ENCODE data around the gene MYO1D. TPM values are rescaled to one million over a fixed set of nuclear protein-coding genes. Genes with fewer than 3 reads are reported as not detected.

Gene MYO1D
- total RNA-seq, 1 experiment from 2014 or later = 29.9 TPM

GRCh38 chr17:32508926-32509325 lies 368.0 kb downstream of the MYO1D start:
- H3K27me3 Mint-ChIP-seq (ENCODE audit: low read depth) = no peaks in the 10 kb centered on the region
- DNase-seq (ENCODE audit: low spot score) (no peak), ATAC-seq (no peak)
- no peak for TF ChIP-seq ZNF263 (CRISPR knock-in tag; IDR thresholded peaks at IDR 0.05; ENCODE audit: low read depth)
- TF ChIP-seq ETV6 (CRISPR knock-in tag; IDR thresholded peaks at IDR 0.05) = no peak
- no peak for TF ChIP-seq NR2C2 (CRISPR knock-in tag; IDR thresholded peaks at IDR 0.05)
- no peak for TF ChIP-seq NFE2L1 (CRISPR knock-in tag; IDR thresholded peaks at IDR 0.05)
- no peak for TF ChIP-seq KAT7 (CRISPR knock-in tag; IDR thresholded peaks at IDR 0.05; ENCODE audit: borderline replicate concordance)
- TF ChIP-seq JUN (CRISPR knock-in tag; IDR thresholded peaks at IDR 0.05) = no peak
- TF ChIP-seq ZNF138 (CRISPR knock-in tag; conservative IDR thresholded peaks at IDR 0.05) = no peak
- no peak for TF ChIP-seq ZNF219 (CRISPR knock-in tag; IDR thresholded peaks at IDR 0.05; ENCODE audit: borderline replicate concordance)
- TF ChIP-seq ZNF416 (CRISPR knock-in tag; IDR thresholded peaks at IDR 0.05) = no peak
- no peak for TF ChIP-seq NFATC4 (CRISPR knock-in tag; IDR thresholded peaks at IDR 0.05)
- TF ChIP-seq JAZF1 (CRISPR knock-in tag; IDR thresholded peaks at IDR 0.05) = no peak
- no peak for TF ChIP-seq NR3C1 (CRISPR knock-in tag; conservative IDR thresholded peaks at IDR 0.05; ENCODE audit: low read depth)
- no peak for TF ChIP-seq PRDM15 (CRISPR knock-in tag; IDR thresholded peaks at IDR 0.05)
- no peak for TF ChIP-seq CDX4 (CRISPR knock-in tag; IDR thresholded peaks at IDR 0.05; ENCODE audit: borderline replicate concordance)
- no peak for TF ChIP-seq ZNF317 (CRISPR knock-in tag; IDR thresholded peaks at IDR 0.05; ENCODE audit: borderline replicate concordance, low read depth)
- TF ChIP-seq, protein P1, sequence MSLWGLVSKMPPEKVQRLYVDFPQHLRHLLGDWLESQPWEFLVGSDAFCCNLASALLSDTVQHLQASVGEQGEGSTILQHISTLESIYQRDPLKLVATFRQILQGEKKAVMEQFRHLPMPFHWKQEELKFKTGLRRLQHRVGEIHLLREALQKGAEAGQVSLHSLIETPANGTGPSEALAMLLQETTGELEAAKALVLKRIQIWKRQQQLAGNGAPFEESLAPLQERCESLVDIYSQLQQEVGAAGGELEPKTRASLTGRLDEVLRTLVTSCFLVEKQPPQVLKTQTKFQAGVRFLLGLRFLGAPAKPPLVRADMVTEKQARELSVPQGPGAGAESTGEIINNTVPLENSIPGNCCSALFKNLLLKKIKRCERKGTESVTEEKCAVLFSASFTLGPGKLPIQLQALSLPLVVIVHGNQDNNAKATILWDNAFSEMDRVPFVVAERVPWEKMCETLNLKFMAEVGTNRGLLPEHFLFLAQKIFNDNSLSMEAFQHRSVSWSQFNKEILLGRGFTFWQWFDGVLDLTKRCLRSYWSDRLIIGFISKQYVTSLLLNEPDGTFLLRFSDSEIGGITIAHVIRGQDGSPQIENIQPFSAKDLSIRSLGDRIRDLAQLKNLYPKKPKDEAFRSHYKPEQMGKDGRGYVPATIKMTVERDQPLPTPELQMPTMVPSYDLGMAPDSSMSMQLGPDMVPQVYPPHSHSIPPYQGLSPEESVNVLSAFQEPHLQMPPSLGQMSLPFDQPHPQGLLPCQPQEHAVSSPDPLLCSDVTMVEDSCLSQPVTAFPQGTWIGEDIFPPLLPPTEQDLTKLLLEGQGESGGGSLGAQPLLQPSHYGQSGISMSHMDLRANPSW (CRISPR knock-in tag; conservative IDR thresholded peaks at IDR 0.05; ENCODE audit: low read depth) = no peak
- no peak for TF ChIP-seq MAX (CRISPR knock-in tag; IDR thresholded peaks at IDR 0.05)
- ChIA-PET POLR2A (no interaction called here), CTCF (interaction anchor here (1.4 kb wide), 1 partner anchor 368 kb away, joined by 3 read pairs; no protein-coding TSS in a partner anchor)
- no peak overlapping the region for H3K27ac Mint-ChIP-seq
- H3K4me1 Mint-ChIP-seq = peaks cover 6% of the 10 kb centered on the region; the same call in 1 of the 2 replicates
- no peaks in the 10 kb centered on the region for H3K9me3 Mint-ChIP-seq
- H3K36me3 Mint-ChIP-seq = no peaks in the 10 kb centered on the region
- H3K4me3 Mint-ChIP-seq = no peak overlapping the region

GRCh38 chr17:32504166-32504990 lies 372.5 kb downstream of the MYO1D start:
- no peak overlapping the region for H3K27ac Mint-ChIP-seq
- TF ChIP-seq FOXJ3 (CRISPR knock-in tag; IDR thresholded peaks at IDR 0.05; ENCODE audit: borderline replicate concordance) = no peak
- TF ChIP-seq IRF2 (CRISPR knock-in tag; IDR thresholded peaks at IDR 0.05; ENCODE audit: borderline replicate concordance, low read depth) = no peak
- TF ChIP-seq OVOL2 (CRISPR knock-in tag; IDR thresholded peaks at IDR 0.05; ENCODE audit: borderline replicate concordance) = no peak
- TF ChIP-seq E2F1 (CRISPR knock-in tag; IDR thresholded peaks at IDR 0.05) = no peak
- TF ChIP-seq, protein P1 (CRISPR knock-in tag; conservative IDR thresholded peaks at IDR 0.05; ENCODE audit: low read depth) = no peak
- TF ChIP-seq, protein P2, sequence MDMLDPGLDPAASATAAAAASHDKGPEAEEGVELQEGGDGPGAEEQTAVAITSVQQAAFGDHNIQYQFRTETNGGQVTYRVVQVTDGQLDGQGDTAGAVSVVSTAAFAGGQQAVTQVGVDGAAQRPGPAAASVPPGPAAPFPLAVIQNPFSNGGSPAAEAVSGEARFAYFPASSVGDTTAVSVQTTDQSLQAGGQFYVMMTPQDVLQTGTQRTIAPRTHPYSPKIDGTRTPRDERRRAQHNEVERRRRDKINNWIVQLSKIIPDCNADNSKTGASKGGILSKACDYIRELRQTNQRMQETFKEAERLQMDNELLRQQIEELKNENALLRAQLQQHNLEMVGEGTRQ (CRISPR knock-in tag; IDR thresholded peaks at IDR 0.05) = no peak

More at GRCh38 chr17:32504166-32504990, 372.5 kb downstream of the MYO1D start:
- ChIA-PET POLR2A (no interaction called here), CTCF (interaction anchor here (0.7 to 1.0 kb wide), 3 partner anchors 43 to 598 kb away, joined by 3 read pairs; no protein-coding TSS in a partner anchor)
- ATAC-seq (no peak), DNase-seq (ENCODE audit: low spot score) (no peak)
- Mint-ChIP-seq H3K4me1 (peaks cover 6% of the 10 kb centered on the region; the same call in 1 of the 2 replicates), H3K9me3 (no peaks in the 10 kb centered on the region), H3K36me3 (no peaks in the 10 kb centered on the region), H3K27me3 (ENCODE audit: low read depth) (no peaks in the 10 kb centered on the region), H3K4me3 (no peak overlapping the region)
